Stimulated activated naive B cell treated with anti-CD40 and anti-IgM and Interleukin-4, amounts not matched to agents 10 μg/mL and 1 μg/mL and 100 μg/mL, for 72 hours (primary cell): ENCODE results near the gene RNF135.
A peak's percentile ranks its signal among the peaks of the same experiment; 100 is the strongest.
"Not testable (repeated sequence)": the region's sequence is repeated elsewhere in the genome, so short reads cannot be mapped to it uniquely, and the experiment has no call there.

Experiments
- ATAC-seq, 2 donors: fragments of 150-1000 bp; cut with Tn5 transposase; replicated peaks; 2 replicates each; pipeline ENCODE4 v1.10.0; 2021; ENCODE audit warnings: moderate library complexity in 1 of 2
- DNase-seq: peaks from one replicate; pipeline ENCODE4 v3.0.0; 2021
- H3K27ac Mint-ChIP-seq: one replicate; pipeline ENCODE4 v1.8.0; 2022; ENCODE audit warnings: mild to moderate bottlenecking, mixed read lengths
- H3K27me3 Mint-ChIP-seq, 2 donors: one replicate each; pipeline ENCODE4 v1.8.0; 2022; ENCODE audit warnings: mixed read lengths in 2 of 2
- H3K36me3 Mint-ChIP-seq, 2 donors: one replicate each; pipeline ENCODE4 v1.8.0; 2022; ENCODE audit warnings: mixed read lengths in 2 of 2, mild to moderate bottlenecking in 1 of 2
- H3K4me1 Mint-ChIP-seq, 2 donors: one replicate each; pipeline ENCODE4 v1.8.0; 2022; ENCODE audit warnings: mixed read lengths in 2 of 2, mild to moderate bottlenecking in 1 of 2
- H3K4me3 Mint-ChIP-seq, 2 donors: one replicate each; pipeline ENCODE4 v1.8.0; 2022; ENCODE audit warnings: mild to moderate bottlenecking in 2 of 2, mixed read lengths in 2 of 2, moderate library complexity in 1 of 2
- H3K9me3 Mint-ChIP-seq, 2 donors: one replicate each; pipeline ENCODE4 v1.8.0; 2022; ENCODE audit warnings: mixed read lengths in 2 of 2, mild to moderate bottlenecking in 1 of 2

Gene RNF135

DNA sequence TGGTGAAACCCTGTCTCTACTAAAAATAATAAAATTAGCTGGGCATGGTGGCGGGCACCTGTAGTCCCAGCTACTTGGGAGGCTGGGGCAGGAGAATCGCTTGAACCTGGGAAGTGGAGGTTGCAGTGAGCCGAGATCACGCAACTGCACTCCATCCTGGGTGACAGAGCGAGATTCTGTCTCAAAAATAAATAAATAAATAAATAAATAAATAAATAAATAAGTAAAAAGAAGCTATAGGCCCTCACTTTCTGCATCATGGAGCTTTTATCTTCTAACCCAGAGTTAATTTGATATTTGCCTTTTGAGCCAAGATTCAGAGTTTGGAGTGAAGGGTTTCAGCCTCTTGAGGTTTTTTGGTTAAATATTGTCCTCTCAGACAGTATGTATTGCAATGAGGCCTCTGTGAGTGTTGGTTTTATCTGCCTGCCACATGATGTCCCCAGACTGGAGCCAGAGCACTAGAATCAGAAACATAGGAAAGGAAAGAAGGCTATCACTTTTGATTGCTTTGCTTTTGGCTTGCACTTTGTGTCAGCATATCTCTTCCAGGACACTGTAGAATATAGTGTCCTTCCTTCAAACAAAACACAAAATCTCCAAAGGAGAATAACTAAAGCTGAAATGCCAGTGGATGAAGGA, 32.5 kb downstream of the RNF135 start:
- H3K4me1 Mint-ChIP-seq = peaks cover 11 to 23% of the 10 kb centered on the region in 2 donors
- no peaks in the 10 kb centered on the region for H3K27me3 Mint-ChIP-seq
- H3K36me3 Mint-ChIP-seq = peaks cover 32 to 40% of the 10 kb centered on the region in 2 donors
- H3K4me3 Mint-ChIP-seq = no peak overlapping the region
- no peak for ATAC-seq
- peaks cover 0 to 4% of the 10 kb centered on the region in 2 donors for H3K9me3 Mint-ChIP-seq
- no peak for DNase-seq
- no peak overlapping the region for H3K27ac Mint-ChIP-seq

- no peaks in the 10 kb centered on the region for H3K27me3 Mint-ChIP-seq
- DNase-seq (no peak), ATAC-seq (no peak)
- no peak overlapping the region for H3K27ac Mint-ChIP-seq
- peaks cover 14 to 31% of the 10 kb centered on the region in 2 donors for H3K4me1 Mint-ChIP-seq
- no peak overlapping the region for H3K4me3 Mint-ChIP-seq
- H3K36me3 Mint-ChIP-seq = peaks cover 27 to 33% of the 10 kb centered on the region in 2 donors
- peaks cover 0 to 4% of the 10 kb centered on the region in 2 donors for H3K9me3 Mint-ChIP-seq
Measured at GRCh38 chr17:31004160-31004559, 33.3 kb downstream of the RNF135 start.

DNA sequence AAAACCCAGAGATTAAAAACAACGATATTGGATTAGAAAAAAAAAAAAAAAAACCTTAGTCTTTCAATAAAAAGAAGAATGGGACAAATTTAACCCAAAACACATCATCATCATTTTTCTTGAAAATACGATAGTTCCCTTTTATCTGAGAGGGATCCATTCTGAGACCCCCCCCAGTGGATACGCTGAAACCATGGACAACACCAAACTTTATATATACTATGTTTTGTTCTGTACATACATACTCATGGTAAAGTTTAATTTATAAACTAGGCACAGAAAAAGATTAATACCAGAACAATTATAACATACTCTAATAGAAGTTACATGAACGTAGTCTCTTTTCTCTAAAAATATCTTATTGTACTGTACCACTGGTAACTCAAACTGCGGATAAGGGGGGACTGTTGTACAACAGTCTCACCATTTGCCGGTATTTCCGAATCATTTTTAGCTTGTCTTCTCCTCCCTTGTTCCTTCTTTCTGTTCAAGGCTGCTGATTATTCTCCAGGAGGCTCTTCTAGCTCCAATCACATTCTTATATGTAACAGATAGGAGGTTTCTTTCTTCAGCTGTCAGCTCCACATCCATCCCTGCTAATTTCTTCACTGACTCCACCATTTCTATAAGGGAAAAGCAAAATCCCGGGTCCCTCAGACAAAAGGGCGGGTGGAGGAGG, 37.0 kb downstream of the RNF135 start:
- Mint-ChIP-seq H3K4me3 (peak overlapping the region; percentile 90), H3K27me3 (no peaks in the 10 kb centered on the region), H3K36me3 (peaks cover 10 to 15% of the 10 kb centered on the region in 2 donors), H3K4me1 (peaks cover 16 to 32% of the 10 kb centered on the region in 2 donors), H3K9me3 (peaks cover 0 to 4% of the 10 kb centered on the region in 2 donors), H3K27ac (peak overlapping the region; percentile 92)
- no peak for DNase-seq
- ATAC-seq = no peak

DNA sequence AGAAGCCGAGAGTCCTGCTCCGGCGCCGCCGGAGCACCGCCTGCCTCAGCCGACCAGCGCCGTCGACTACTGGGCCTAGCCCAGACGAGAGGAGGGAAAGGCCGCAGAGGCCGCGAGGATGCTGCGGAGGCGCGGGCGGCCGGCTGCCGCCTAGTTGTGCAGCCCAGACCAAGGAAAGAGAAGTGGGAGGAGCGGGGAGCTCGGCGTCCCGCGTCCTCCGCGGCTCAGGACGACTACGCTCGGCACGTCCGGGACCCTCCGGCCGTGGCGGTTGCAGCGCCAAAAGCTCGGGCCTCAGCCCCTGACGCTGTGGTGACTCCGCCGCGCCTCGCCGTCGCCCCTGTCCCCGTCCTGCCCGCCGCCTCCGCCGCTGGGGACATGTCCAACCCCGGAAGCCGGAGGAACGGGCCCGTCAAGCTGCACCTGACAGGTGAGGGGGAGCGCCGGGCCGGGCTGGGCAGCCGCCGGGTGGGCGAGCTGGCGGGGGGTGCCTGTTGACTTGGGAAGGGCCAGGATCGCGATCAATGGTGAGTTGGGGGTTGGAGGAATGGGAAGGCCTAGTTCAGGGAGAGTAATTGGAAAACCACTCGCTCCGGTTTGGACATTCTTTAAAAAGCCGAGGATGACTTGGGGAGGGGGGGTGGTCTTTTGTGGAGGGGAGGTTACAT, 37.7 kb downstream of the RNF135 start:
- H3K4me3 Mint-ChIP-seq = peak overlapping the region; percentile 90
- peaks cover 16 to 32% of the 10 kb centered on the region in 2 donors for H3K4me1 Mint-ChIP-seq
- H3K9me3 Mint-ChIP-seq = peaks cover 0 to 4% of the 10 kb centered on the region in 2 donors
- peaks cover 8 to 15% of the 10 kb centered on the region in 2 donors for H3K36me3 Mint-ChIP-seq
- no peaks in the 10 kb centered on the region for H3K27me3 Mint-ChIP-seq
- peak overlapping the region; percentile 92 for H3K27ac Mint-ChIP-seq
- DNase-seq (peak; percentile 52), ATAC-seq (peak; percentile 85)

DNA sequence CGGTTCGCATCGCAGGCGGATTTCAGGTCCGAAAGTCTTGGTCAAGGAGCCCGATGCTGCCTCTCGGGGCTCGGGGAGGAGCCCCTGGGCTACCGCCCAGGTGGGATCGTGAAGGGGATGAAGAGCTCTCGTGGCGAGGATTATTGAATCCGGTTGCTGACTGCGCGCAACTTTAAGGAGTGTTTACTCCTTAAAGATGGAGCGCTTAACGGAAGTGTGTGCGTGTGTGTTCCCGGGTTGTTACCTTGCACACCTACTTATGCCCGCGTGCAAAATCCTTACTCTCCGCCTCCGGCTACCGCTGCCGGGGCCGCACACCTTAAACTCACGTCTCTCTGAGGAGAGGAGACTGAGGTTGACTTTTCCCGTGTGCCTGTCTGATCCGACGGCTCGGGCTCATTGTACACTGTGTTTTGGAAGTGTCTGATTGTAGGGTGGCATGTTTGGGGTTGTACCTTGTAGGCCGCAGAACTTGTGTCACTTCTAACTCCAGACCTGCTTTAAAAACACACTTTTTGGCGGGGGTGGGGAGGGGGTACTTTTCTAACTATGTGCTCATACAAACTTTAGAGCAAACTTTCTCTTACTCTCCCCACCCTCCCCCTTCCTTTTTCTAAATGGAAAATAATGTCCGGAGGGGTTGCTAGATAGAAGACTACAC, 38.3 kb downstream of the RNF135 start:
- DNase-seq, H3K9me3 Mint-ChIP-seq, H3K27me3 Mint-ChIP-seq: not testable (repeated sequence)
- peak; percentile 25 to 35 for ATAC-seq
- H3K4me3 Mint-ChIP-seq = peak overlapping the region; percentile 90
- H3K4me1 Mint-ChIP-seq = peaks cover 16 to 32% of the 10 kb centered on the region in 2 donors
- peak overlapping the region; percentile 92 for H3K27ac Mint-ChIP-seq
- peaks cover 8 to 11% of the 10 kb centered on the region in 2 donors for H3K36me3 Mint-ChIP-seq

DNA sequence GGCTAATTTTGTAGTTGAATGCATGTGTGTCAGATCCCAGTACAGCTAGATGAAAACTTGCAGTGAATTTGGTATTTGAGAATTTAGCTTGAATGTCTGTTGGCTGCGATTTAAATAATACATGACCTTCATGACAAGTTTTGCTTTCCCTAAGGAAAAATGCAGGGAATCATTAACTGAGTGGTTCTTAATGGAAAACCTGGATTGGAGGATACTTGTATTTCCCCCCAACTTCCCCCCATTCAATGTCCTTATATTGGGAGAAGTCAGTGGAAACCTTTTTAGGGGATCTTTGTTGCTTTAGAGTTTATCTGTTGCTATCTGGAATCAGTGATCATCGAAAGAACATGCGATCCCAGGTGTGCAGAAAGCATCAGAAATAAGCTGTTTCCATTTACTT, 39.2 kb downstream of the RNF135 start:
- not testable (repeated sequence) for H3K27me3 Mint-ChIP-seq, H3K36me3 Mint-ChIP-seq, H3K9me3 Mint-ChIP-seq, DNase-seq, ATAC-seq
- Mint-ChIP-seq H3K4me3 (peak overlapping the region; percentile 52 to 60), H3K4me1 (peaks cover 16 to 32% of the 10 kb centered on the region in 2 donors), H3K27ac (peak overlapping the region; percentile 57)

DNA sequence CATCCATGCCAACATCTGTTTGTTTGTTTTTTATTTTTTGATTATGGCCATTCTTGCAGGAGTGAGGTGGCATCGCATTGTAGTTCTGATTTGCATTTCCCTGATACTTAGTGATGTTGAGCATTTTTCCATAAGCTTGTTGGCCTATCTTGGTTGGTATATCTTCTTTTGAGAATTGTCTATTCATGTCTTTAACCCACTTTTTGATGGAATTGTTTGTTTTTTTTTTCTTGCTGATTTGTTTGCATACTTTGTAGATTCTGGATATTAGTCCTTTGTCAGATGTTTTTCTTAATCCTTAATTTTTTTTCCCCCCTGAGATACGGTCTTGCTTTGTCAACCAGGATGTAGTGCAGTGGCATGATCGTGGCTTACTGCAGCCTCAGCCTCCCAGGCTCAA, 43.0 kb downstream of the RNF135 start:
- Mint-ChIP-seq H3K4me1 (peaks cover 3 to 4% of the 10 kb centered on the region in 2 donors), H3K4me3 (no peak overlapping the region), H3K27me3 (no peaks in the 10 kb centered on the region), H3K9me3 (no peaks in the 10 kb centered on the region), H3K36me3 (no peaks in the 10 kb centered on the region), H3K27ac (no peak overlapping the region)
- ATAC-seq = no peak
- DNase-seq = no peak

- H3K4me3 Mint-ChIP-seq = no peak overlapping the region
- no peaks in the 10 kb centered on the region for H3K4me1 Mint-ChIP-seq
- H3K9me3 Mint-ChIP-seq = no peaks in the 10 kb centered on the region
- DNase-seq (no peak), ATAC-seq (no peak)
- H3K36me3 Mint-ChIP-seq = no peaks in the 10 kb centered on the region
- no peak overlapping the region for H3K27ac Mint-ChIP-seq
- H3K27me3 Mint-ChIP-seq = no peaks in the 10 kb centered on the region
Measured at GRCh38 chr17:31015639-31016038, 44.8 kb downstream of the RNF135 start.

GRCh38 chr17:31019004-31019403, 48.2 kb downstream of the RNF135 start:
- Mint-ChIP-seq H3K9me3 (no peaks in the 10 kb centered on the region), H3K4me3 (no peak overlapping the region), H3K27ac (no peak overlapping the region), H3K4me1 (no peaks in the 10 kb centered on the region), H3K27me3 (no peaks in the 10 kb centered on the region), H3K36me3 (no peaks in the 10 kb centered on the region)
- DNase-seq (no peak), ATAC-seq (no peak)

DNA sequence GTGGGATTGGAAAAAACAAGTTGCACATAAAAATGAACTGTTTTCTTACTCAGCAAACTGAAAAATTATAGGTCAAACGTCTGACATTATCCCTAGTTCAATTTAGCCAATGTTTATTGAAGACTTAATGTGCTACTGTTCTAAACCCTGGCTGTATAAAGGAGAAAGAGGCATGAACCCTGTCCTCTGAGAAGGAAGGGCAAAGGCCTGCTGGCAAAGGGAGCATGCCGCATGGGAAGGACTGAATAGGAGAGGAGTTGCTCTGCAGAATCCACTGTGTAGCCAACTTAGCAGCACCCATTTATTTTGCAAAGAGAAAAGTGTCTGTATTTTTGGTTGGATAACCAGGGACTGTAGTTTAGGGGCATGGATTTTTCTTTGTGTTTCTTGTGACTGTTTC, 52.3 kb downstream of the RNF135 start:
- not testable (repeated sequence) for H3K27me3 Mint-ChIP-seq, H3K36me3 Mint-ChIP-seq, H3K4me1 Mint-ChIP-seq, ATAC-seq, H3K4me3 Mint-ChIP-seq, H3K9me3 Mint-ChIP-seq, H3K27ac Mint-ChIP-seq, DNase-seq

GRCh38 chr17:31031841-31032240, 61.0 kb downstream of the RNF135 start:
- H3K36me3 Mint-ChIP-seq = peaks cover 2 to 7% of the 10 kb centered on the region in 2 donors
- H3K9me3 Mint-ChIP-seq = no peaks in the 10 kb centered on the region
- peaks cover 0 to 4% of the 10 kb centered on the region in 2 donors for H3K4me1 Mint-ChIP-seq
- no peaks in the 10 kb centered on the region for H3K27me3 Mint-ChIP-seq
- H3K27ac Mint-ChIP-seq = no peak overlapping the region
- ATAC-seq (no peak), DNase-seq (no peak)
- H3K4me3 Mint-ChIP-seq = no peak overlapping the region

DNA sequence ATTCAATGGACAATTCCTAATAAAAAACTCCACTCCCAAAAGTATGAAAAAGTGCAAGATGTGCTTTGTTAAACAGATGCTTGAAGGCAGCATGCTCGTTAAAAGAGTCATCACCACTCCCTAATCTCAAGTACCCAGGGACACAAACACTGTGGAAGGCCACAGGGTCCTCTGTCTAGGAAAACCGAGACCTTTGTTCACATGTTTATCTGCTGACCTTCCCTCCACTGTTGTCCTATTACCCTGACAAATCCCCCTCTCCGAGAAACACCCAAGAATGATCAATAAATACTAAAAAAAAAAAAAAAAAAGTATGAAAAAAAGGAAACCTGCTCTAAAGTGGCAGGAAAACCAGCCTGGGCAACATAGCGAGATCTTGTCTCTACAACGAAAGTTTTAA, 64.8 kb downstream of the RNF135 start:
- not testable (repeated sequence) for H3K9me3 Mint-ChIP-seq, H3K27me3 Mint-ChIP-seq, H3K4me3 Mint-ChIP-seq, H3K27ac Mint-ChIP-seq, H3K36me3 Mint-ChIP-seq, ATAC-seq, H3K4me1 Mint-ChIP-seq, DNase-seq

DNA sequence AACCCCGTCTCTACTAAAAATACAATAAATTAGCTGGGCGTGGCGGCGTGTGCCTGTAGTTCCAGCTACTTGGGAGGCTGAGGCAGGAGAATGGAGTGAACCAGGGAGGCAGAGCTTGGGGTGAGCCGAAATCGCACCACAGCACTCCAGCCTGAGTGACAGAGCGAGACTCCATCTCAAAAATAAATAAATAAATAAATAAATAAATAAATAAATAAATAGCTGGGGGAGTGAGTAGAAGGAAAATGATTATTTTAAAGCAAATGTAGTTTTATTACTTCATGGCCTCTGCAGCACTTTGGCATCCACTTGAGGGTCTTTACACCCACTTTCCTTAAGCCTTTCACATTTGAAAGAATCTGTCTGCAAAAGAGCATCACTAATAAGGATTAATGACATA, 70.0 kb downstream of the RNF135 start:
- not testable (repeated sequence) for H3K4me1 Mint-ChIP-seq, H3K27me3 Mint-ChIP-seq, H3K9me3 Mint-ChIP-seq, H3K27ac Mint-ChIP-seq, H3K4me3 Mint-ChIP-seq, ATAC-seq, DNase-seq, H3K36me3 Mint-ChIP-seq

- not testable (repeated sequence) for DNase-seq, H3K27ac Mint-ChIP-seq, H3K36me3 Mint-ChIP-seq, H3K4me3 Mint-ChIP-seq, H3K4me1 Mint-ChIP-seq, ATAC-seq, H3K9me3 Mint-ChIP-seq, H3K27me3 Mint-ChIP-seq
Measured at GRCh38 chr17:31042378-31042777, 71.5 kb downstream of the RNF135 start.
